ENCODE results near the gene ZACN.
"Not testable (repeated sequence)": the region's sequence is repeated elsewhere in the genome, so short reads cannot be mapped to it uniquely, and the experiment has no call there.

Gene ZACN

DNA sequence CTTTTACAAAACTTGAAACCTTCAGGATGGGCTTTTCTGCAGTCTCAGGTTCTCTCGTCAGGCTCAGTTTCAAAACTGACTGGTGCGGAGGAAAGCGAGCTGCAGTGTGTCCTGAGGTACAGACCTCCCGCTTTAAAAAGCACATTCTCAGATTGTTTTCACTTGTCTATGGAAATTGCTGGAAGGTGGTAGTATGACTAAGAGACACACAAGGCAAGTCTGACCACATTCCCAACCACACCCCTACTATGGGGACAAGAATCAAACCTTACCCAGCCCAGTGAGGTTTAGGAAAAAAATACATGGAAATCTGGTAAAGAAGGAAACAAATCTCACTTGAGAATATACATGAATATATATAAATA, 24.9 kb upstream of the ZACN start:
- DNase-seq (ENCODE audit: low read depth in 2 of 2), result no peak

DNA sequence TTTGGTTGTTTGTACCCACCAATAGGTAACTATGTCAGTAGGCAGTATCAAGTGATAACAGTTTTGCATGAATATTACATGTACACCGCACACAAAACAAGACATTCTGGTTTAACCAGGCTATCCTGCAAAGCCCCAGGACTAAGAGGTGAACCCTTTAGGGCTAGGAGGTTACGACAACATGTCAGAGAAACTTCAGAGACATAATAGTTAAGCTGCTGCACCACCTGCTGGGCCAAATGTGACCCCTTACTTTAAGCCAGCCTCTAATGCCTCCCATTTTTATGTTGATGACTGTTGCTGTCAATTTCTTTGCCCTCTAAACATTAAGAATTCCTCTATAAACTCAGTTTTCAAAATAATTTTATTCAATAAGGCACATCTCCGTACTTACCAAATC, 22.1 kb upstream of the ZACN start:
- DNase-seq (ENCODE audit: low read depth in 2 of 2), result no peak

DNA sequence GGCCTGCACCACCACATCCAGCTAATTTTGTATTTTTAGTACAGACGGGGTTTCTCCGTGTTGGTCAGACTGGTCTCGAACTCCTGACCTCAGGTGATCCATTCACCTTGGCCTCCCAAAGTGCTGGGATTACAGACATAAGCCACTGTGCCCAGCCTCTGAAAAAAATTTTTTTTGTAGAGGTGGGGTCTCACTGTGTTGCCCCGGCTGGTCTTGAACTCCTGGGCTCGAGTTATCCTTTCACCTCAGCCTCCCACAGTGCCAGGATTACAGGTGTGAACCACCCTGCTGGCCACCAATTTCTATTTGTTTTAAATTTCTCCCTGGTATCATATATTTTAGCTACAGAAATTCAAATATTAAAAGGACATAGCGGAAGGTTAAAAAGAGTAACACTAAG, 20.7 kb upstream of the ZACN start:
- not testable (repeated sequence) for DNase-seq (ENCODE audit: low read depth in 2 of 2)

DNA sequence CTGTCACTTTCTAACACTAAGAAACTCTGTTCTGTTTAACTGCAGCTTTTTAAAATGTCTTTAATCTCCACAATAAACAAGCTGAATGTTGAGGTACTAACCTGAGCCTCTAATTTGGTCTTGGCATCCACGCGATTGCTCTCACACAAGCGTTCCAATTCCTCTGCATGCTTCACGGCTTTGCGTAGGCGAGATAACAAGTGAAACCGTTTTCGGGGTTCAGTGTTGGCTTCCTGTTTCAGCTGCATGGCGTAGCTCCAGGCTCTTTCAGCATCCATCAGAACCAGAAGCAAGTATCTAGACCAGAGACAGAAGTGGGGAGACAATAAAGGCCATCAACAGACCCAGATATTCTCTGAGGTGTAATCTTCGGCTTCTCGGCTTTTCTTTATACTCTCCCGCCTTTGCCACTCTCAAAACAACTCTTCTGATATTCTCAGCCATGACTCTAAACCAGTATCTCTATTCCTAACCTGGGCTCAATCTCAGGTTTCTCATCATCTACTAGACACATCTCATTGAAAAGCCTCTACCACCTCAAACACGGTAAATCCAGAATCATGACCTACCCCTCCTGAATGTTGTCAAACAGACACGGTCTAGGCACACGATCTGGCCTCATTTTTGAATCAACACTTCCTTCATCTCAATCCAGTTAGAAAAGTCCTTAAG, 15.0 kb upstream of the ZACN start:
- DNase-seq (ENCODE audit: low read depth in 2 of 2), result peak; percentile 44 to 55

DNA sequence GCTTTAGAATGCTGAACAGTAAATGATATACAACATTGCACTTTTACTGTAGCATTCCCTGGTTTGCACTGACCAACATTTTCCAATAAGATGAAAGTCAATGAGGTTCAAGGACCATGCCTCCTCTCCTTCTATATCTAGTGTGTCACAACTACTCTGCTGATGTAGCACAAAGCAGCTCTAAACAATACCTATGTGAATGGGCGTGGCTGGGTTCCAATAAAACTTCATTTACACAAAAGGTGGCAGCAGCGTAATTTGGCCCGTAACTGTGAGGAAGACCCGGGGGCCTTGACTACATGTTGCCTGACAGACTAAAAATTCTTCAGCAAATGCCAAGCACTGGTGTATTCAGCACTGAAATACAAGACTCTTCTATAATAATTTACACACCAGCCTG, 13.2 kb upstream of the ZACN start:
- DNase-seq (ENCODE audit: low read depth in 2 of 2), result no peak

DNA sequence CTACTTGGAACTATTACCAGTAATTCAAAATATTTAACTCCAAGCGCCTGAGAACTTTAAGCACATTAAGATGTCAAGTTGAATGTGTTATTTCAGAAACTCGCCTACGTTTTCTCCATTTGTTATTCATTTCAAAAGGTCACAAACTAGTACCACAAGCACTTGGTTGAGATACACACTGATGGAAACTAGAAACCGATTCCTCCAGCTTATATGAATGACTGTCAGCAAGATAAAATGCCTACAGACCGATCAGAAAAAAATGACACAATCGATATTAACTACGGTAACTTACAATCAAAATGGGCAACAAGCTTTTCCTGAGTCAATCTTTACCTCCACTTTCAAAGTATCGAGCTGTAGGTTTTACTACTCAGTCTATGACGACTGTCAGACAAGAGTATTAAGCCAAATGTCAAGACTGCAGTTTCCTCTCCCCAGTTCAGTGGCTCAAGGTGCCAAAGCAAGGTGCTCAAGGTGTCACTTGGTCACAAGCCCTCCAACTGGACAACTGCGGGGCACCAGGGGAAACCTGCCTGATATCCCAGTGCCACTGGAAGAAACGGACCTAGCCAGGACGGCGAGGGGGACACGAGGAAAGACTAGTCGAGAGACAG, 7.3 kb upstream of the ZACN start:
- DNase-seq (ENCODE audit: low read depth in 2 of 2), result no peak

DNA sequence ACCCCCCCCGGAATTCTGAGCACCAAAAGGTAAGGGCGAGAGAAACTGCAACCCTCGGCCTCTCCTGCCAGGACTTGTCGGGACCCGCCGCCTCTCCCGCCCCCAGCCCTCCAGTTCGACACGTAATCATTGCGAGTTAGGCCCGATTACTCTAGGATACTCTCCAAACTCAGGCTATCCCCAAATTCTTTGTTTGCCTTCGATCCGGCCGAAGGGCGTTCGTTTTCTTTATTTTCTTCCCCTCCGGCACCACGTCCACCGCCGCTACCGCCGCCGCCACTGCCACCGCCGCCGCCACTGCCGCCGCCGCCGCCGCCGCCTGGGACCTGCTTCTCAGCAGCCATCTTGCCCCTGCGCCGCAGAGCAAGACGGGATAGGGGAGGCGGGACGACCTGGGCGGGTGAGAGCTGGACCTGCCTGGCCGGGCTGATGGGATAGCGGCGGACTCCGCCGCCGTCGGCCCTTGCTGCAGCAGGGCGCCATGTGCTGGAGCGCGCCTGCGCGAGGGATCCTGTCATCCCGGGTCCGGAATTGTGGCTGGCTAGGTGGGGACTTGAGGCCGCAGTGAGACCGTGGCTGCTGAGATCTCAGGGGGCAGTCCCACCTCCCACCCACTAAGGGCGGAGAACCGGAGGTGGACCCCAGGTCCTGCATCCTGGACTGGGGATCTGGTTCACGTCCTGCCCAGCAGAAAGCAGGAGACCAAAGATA, 6.7 kb upstream of the ZACN start, which contains the start of gene SRP68:
TSS of gene SRP68 (minus strand) at position 370 of the 711 bp plus-strand sequence. CDS start at position 344, 26 bp downstream.
- peak; percentile 65 to 80 for DNase-seq (ENCODE audit: low read depth in 2 of 2)

DNA sequence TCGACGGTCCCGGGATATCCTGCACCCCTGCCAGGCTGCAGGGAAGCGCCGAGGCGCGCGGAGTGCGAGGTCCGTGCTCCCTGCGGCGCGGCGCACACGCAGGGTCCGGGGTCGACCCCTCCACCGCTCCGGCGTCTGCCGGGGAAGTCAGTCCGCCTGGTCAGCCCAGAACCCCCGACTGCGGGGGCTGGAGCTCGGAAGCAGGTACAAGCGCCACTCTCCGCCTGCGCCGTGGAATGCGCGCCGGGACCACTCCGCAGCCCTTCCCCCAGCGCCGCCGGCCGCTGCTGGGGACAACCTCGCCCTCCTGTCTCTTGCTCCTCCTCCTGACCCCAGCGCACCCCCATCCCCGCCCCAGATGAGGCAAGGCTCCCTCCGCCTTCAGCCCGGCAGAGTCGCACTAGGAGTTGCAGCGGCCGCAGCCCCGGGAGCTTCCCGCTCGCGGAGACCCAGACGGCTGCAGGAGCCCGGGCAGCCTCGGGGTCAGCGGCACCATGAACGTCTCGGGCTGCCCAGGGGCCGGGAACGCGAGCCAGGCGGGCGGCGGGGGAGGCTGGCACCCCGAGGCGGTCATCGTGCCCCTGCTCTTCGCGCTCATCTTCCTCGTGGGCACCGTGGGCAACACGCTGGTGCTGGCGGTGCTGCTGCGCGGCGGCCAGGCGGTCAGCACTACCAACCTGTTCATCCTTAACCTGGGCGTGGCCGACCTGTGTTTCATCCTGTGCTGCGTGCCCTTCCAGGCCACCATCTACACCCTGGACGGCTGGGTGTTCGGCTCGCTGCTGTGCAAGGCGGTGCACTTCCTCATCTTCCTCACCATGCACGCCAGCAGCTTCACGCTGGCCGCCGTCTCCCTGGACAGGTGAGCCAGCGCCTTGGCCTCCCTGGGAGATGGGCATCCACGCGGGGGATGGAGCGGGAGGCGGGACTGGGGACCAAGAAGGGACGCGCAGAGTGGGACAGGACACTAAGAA, 4.3 kb upstream of the ZACN start, which contains the start of gene GALR2:
TSS of gene GALR2 (plus strand) at position 392 of the 974 bp plus-strand sequence. CDS start at position 495, 103 bp downstream.
- DNase-seq (ENCODE audit: low read depth in 2 of 2), result no peak

DNA sequence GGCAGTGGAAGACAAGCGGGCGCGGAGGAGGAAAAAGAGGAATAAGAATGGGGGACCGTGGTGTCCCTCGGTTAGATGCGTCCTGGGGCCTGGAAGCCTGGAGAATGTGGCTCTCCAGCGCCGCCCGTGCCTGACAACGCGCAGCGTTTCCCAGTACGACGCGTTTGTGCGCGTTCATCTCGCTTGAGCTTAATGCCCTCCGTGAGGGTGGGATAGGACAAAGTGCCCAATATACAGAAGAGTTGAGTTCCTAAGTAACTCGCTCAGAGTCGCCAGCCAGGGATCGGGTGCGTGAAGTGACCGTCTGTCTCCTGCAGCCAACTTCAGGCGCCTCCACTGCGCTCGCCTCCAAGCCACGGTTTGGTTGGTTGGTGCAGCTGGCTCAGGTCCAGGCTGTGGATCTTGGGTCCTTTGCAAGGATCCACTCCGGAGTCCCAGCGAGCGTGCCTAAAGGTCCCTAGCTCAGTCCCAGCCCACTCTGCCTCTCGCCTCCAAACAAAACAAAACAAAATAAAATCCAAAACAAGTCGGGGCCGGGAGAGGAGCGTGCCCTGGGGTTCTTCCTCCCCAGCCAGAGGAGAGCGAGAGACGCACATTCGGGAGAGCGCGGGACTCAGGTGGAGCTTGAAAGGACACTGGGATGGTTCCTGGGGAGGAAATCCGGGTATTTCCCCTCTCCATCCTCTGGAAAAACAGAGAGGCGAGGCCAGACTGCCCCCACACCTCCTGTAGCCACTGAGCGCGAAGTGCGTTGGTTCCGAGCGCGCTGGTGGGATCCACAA, 3.4 kb upstream of the ZACN start:
- no peak for DNase-seq (ENCODE audit: low read depth in 2 of 2)

DNA sequence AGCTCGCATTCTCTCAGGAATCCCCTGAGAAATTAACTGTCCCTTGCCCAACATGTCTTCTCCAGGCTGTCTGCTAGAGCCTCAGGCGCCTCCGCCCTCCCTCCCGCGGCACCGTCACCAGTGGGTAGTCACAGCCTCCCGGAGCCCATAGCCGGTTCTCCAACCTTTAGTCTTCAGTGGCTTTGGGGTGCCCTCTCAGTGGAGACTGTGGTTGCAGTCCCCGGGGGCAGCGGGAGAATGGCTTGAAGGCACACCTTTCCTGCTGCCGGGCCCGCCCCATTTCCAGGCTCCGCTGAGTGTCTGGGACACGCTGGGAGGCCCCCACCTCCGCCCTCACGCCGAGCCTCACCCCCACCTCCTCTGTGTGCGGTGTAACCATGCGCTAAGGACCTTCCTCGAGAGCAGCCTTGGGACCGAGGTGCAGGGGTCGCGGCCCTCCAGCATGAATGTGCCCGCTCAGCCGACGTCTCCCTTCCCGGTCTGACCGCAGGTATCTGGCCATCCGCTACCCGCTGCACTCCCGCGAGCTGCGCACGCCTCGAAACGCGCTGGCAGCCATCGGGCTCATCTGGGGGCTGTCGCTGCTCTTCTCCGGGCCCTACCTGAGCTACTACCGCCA, 2.7 kb upstream of the ZACN start:
- DNase-seq (ENCODE audit: low read depth in 2 of 2), result no peak

DNA sequence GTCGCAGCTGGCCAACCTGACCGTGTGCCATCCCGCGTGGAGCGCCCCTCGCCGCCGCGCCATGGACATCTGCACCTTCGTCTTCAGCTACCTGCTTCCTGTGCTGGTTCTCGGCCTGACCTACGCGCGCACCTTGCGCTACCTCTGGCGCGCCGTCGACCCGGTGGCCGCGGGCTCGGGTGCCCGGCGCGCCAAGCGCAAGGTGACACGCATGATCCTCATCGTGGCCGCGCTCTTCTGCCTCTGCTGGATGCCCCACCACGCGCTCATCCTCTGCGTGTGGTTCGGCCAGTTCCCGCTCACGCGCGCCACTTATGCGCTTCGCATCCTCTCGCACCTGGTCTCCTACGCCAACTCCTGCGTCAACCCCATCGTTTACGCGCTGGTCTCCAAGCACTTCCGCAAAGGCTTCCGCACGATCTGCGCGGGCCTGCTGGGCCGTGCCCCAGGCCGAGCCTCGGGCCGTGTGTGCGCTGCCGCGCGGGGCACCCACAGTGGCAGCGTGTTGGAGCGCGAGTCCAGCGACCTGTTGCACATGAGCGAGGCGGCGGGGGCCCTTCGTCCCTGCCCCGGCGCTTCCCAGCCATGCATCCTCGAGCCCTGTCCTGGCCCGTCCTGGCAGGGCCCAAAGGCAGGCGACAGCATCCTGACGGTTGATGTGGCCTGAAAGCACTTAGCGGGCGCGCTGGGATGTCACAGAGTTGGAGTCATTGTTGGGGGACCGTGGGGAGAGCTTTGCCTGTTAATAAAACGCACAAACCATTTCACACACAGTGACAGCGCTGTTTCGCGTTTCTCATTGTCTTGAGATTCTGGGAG, 2.0 kb upstream of the ZACN start:
- DNase-seq (ENCODE audit: low read depth in 2 of 2), result no peak

DNA sequence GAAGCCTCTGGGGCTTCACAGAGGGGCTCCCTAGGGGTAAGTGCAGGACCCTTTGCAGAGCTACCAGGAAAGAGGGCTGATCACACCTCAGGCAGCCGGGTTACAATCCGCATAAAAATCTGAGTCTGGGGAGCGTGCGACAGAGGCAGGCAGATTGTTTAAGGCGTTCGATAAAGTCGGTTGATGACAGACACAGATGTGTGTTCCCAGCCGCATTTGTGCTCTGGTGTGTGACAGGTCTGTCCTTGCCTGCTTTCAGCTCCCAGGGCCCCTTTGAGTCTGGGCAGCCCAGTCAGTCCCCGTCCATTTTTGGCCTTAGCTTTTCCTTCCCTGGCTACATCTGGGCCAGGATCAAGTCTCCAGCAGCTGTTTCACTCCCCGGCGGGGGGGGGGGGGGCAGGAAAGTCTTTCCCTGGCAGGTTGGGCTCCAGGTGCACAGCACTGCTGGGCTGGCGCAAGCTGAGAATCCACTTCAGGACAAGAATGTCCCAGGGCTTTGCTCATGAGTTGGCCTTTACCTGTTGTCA, 1.3 kb upstream of the ZACN start:
- DNase-seq (ENCODE audit: low read depth in 2 of 2), result no peak

DNA sequence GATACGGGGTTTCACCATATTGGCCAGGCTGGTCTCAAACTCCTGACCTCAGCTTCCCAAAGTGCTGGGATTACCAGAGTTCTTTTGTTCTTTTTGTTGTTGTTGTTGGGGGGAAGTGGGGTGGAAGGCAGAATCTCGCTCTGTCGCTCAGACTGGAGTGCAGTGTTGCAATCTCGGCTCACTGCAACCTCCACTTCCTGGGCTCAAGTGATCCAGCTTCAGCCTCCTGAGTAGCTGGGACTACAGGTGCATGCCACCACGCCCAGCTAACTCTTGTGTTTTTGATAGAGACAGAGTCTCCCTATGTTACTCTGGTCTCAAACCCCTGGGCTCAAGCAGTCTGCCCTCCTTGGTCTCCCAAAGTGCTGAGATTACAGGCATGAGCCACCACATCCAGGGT, 612 bp upstream of the ZACN start:
- not testable (repeated sequence) for DNase-seq (ENCODE audit: low read depth in 2 of 2)

DNA sequence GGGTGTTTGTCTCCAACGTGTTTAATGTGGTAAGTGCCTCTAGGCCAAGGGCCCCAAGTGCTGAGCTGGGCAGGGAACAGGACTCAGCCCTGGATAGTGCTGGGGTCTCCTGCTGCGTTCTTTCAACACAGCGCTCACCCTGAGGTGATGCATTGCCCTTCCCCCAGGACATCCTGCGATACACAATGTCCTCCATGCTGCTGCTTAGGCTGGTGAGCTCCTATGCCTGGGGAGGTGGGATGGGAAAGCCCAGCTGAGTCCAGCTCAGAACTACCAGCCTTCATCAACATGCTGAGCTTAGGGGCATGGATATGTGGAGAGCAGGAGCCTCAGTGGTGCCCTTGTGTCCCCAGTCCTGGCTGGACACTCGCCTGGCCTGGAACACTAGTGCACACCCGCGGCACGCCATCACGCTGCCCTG, 563 bp downstream of the ZACN start:
- DNase-seq (ENCODE audit: low read depth in 2 of 2), result no peak

DNA sequence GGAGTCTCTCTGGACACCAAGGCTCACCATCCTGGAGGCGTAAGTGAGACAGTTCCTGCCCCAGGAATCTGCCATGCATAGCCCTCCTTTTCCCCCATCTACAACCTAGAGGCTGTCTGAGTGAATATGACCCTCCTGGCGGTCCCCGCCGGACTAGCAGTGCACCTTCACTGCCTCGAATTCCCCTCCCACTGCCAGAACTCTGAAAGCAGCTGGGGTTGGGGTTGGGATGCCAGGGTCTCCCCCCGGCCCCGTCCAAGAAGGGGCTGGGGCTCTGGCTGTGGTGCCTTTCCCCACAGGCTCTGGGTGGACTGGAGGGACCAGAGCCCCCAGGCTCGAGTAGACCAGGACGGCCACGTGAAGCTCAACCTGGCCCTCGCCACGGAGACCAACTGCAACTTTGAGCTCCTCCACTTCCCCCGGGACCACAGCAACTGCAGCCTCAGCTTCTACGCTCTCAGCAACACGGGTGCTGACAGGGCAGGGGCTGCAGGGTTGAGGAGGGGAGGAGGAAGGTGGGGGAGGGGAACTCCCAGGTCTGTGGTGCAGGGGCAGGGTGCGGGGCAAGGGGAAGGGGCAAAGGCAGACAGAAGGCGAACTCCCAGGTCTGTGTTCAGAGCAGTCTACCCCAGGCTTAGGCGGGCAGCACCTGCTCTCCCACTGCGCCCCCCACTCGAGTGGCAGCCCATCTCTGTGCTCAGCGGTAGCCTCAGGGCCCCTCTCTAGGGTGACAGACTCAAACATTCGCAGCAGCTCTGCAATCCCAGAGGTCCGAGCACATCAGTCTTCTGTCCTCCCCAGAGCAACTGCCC, 1.2 kb downstream of the ZACN start:
- DNase-seq (ENCODE audit: low read depth in 2 of 2), result no peak

DNA sequence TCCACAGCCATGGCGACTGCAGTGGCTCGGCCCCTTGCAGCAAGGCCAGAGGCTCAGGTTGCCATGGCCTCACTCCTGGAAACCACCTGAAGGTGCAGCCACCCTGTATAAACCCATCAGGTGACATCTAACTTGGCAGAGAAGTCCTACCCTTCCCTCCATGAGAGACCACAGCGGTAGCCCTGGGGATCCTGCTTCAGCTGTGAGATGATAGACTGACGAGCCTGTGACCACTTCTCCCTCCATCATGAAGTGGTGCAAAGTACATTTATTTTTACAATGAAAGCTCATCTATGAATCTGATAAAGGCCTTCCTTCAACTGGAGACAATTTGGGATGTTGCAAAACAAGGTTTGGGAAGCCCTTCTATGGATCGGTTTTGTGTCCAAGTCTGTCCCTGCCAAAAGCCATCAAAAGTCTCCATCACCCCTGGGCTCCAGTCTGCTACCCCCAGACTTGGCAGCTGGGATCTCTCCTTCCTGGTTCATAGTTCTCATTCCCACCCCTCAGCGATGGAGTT, 1.8 kb downstream of the ZACN start:
- DNase-seq (ENCODE audit: low read depth in 2 of 2), result no peak

DNA sequence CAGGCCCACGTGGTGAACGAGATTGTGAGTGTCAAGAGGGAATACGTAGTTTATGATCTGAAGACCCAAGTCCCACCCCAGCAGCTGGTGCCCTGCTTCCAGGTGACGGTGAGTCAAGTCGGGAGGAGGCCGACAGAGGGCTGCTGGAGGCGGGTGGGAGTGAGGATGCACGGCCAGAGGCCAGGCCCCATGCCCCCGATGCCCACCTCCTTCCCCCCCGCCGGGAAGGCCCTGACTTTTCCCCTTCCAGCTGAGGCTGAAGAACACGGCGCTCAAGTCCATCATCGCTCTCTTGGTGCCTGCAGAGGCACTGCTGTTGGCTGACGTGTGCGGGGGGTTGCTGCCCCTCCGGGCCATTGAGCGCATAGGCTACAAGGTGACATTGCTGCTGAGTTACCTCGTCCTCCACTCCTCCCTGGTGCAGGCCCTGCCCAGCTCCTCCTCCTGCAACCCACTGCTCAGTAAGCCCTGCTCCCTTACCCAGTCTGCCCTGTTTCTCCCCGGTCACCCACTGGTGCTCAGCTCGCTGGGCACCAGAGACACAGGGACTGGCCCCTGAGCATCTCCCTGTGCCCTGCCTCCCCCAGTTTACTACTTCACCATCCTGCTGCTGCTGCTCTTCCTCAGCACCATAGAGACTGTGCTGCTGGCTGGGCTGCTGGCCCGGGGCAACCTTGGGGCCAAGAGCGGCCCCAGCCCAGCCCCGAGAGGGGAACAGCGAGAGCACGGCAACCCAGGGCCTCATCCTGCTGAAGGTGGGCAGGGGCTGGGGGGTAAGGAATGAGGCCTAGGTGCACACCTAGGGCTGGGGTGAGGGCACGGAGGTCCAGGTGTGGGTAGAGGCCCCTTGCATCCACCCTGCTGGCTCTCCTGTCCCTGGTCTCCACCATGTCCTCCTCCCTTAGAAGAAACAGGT, 2.6 kb downstream of the ZACN start:
- no peak for DNase-seq (ENCODE audit: low read depth in 2 of 2)

Data from stimulated activated CD4-positive, alpha-beta T cell treated with anti-CD3 and anti-CD28 coated beads, Interleukin-12 subunit alpha, Interleukin-12 subunit beta, amount 100 ng/mL, for 24 hours (primary cell).